Body of pancreas (tissue), 4 donors: Measurements from ENCODE around the gene ZBTB48.

ENCODE experiments used
- CTCF ChIP-seq, 7 experiments: fragments of 450-650 bp in 4 of 7; fragments of 200-600 bp in 3 of 7; sonication (generic) in 3 of 7; IDR thresholded peaks; one replicate each; pipeline ENCODE4 v1.5.1; 2016 to 2019; ENCODE audit warnings: antibody characterized with exemption in 7 of 7
- POLR2A ChIP-seq, 3 donors: fragments of 450-650 bp; IDR thresholded peaks; one replicate each; pipeline ENCODE4 v1.6.1; 2016; ENCODE audit warnings: antibody characterized with exemption in 3 of 3, mild to moderate bottlenecking in 2 of 3

GRCh38 chr1:6557597-6557996, 22.2 kb upstream of the ZBTB48 start:
- no peak for TF ChIP-seq CTCF (IDR thresholded peaks at IDR 0.05)
- TF ChIP-seq POLR2A (IDR thresholded peaks at IDR 0.05): no peak
